GM20431 (cell line): Measurements from ENCODE around the gene MRPS22.
"Not testable (repeated sequence)": the region's sequence is repeated elsewhere in the genome, so short reads cannot be mapped to it uniquely, and the experiment has no call there.

Experiments used
- in situ Hi-C: fragments of 300-500 bp; cut with MseI, MboI; formaldehyde crosslinking; loops from one replicate; pipeline ENCODE4 v1.15.0; 2020; ENCODE audit warnings: low sequenced_read_pairs; ENCODE audit not compliant: unreplicated experiment

The MRPS22 gene

GRCh38 chr3:139380575-139380974 is 36.8 kb downstream of the MRPS22 start:
- in situ Hi-C loops, result no loop called here

DNA sequence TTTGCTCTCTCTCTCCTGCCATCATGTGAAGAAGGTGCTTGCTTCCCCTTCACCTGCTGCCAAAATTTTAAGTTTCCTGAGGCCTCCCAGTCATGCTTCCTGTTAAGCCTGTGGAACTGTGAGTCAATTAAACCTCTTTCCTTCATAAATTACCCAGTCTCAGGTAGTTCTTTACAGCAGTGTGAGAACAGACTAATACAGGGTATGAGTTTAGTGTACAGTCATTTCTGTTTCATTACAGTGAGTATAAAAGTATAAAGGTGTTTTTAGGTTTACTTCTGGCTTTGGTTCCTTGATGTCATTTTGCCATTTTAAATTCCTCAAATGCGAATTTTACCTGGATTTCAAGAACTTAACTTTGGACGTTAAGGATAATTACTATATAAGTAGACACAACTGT is 38.5 kb downstream of the MRPS22 start:
- in situ Hi-C loops, result not testable (repeated sequence)

GRCh38 chr3:139388077-139388476 is 44.3 kb downstream of the MRPS22 start:
- in situ Hi-C loops, result no loop called here

DNA sequence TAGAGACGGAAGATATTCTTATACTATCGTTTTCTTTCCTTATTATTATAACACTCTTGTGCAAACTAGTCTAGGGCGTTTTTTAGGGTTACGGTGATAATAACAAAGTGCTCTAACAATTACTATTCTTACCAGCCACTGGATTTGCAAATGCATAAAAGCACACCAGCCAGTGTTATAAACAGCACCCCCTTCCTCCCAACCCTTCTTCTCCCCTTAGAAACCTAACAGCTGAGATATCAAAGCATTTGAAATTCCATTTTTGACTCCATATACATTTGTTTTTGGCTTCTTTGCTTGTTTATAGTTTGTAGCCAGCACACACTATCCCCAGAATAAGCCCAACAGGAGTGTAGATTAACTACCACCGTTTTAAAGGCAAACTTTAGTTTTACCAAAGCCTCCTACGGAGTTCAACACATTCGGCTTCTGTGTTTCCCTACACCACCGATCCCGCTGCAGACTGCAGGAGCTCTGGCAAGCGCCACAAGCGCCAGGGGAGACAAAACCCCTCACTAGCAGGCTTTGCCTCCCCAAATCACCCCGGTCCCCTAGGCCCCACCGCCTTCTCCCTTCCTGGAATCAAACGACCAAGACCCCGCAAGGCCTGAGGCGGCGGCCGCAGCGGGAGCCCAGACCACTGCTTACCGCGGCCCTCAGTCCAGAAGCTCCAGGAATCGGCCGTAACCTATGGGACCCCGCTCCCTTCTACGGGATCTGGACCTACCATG is 45.2 kb downstream of the MRPS22 start:
- in situ Hi-C loops, result no loop called here

DNA sequence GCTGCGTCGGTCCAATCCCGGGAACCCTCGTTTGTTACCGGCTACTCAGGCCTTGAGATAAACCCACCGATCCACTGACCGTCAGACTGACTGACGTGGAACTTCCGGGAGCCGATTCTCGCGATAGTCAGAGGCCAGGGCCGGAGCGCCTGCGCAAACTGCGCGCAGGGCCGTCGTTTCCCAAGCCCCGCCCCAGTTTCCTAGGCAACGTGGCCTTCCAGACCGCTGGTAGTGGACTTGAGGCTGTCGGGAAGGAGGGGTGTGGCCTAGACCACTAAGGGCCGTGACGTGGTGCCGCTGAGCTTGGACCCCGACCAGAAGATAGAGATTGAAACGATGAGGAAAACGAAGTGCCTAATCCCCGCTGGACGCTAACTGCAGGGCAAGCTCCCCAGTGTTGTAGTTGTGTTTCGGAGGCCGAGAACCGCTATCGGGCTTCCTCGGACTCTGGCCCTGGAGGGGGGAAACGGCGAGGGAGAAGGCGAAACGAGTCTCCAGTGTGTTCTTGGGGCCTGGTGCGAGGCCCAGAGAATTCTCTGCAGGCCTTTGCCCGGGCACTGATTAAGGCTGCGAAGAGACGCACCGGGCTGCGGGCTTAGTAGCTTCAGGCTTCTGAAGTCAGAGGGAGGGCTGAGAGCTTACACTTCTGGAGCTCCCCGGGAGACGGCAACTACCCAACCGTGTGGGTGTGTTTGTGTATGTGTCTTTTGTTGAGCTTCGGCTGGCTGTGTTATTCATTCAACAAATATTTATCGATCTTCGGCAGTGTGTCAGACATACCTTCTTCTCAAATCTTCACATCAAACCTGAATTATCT is 45.9 kb downstream of the MRPS22 start, which contains the start of gene COPB2:
Gene COPB2 (minus strand): TSS at position 96 of the 817 bp plus-strand sequence. CDS start 97 bp downstream, outside the sequence.
- in situ Hi-C loops, result no loop called here

DNA sequence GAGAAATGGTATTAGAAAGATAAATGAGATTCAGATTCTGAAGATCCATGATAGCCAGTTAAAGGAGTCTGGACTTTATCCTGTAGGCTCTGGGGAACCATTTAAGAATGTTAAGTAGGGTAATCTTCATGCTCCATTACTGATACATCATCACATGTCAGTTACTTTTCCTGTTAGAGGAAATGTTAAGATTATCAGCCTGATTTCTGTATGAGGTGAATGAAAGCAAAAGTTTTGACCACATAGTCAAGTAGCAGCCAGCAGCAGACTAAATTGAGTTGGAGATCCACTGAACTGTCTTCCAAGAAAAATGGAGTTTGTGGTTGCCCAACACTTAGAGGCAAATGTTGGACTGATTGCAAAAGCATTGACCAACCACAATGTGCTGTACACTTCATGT is 50.3 kb downstream of the MRPS22 start:
- in situ Hi-C loops, result no loop called here

DNA sequence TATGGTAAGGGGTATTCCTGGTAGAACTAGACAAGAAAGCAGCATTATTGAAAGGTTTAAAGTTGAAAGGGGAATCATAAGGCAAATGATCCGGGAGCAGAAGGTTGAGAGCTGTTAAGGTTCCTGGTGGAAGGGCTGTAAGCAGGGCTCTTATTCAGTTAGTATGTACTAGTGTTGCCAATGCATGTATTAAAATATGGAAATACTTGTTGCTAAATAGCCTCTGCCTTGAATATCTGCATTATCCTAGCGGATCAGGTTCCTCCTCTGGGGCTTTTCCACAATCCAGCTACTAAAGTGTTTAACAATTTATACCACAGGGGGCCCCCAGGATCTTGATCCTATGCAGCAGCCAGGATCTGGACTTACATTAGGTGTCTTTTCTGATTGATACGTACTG is 52.9 kb downstream of the MRPS22 start:
- in situ Hi-C loops, result no loop called here

DNA sequence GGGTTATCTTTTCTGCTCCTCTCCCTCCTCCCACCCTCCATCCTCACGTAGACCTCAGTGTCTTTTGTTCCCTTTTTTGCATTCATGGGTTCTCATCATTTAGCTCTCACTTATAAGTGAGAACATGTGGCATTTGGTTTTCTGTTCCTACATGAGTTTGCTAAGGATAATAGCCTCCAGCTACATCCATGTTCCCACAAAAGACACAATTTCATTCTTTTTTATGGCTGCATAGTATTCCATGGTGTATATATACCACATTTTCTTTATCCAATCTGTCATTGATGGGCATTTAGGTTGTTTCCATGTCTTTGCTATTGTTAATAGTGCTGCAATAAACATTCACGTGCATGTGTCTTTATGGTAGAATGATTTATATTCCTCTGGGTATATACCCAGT is 57.3 kb downstream of the MRPS22 start:
- in situ Hi-C loops, result not testable (repeated sequence)
